Skeletal muscle satellite cell (primary cell): ENCODE measurements around the gene CHCHD10.

Source experiments
- H3K27me3 ChIP-seq: 2 replicates; pipeline ENCODE4 v1.7.0; 2013; ENCODE audit warnings: low read length; ENCODE audit not compliant: control insufficient read depth, insufficient read depth
- H3K36me3 ChIP-seq: 2 replicates; pipeline ENCODE4 v1.7.0; 2013; ENCODE audit warnings: mild to moderate bottlenecking, control low read depth, low read length; ENCODE audit not compliant: insufficient read depth
- H3K4me1 ChIP-seq: 2 replicates; pipeline ENCODE4 v1.7.0; 2013; ENCODE audit warnings: low read length; ENCODE audit not compliant: control insufficient read depth, insufficient read depth
- H3K4me2 ChIP-seq: 2 replicates; pipeline ENCODE4 v1.7.0; 2013; ENCODE audit warnings: mild to moderate bottlenecking, low read length
- H3K4me3 ChIP-seq: 2 replicates; pipeline ENCODE4 v1.7.0; 2013; ENCODE audit warnings: low read length
- H3K9ac ChIP-seq: 2 replicates; pipeline ENCODE4 v1.7.0; 2013; ENCODE audit warnings: mild to moderate bottlenecking, low read depth, low read length, moderate library complexity
- H3K9me3 ChIP-seq: replicated peaks from 2 replicates; pipeline ENCODE4 v1.7.0; 2013; ENCODE audit warnings: mild to moderate bottlenecking, control low read depth, low read length

CHCHD10 gene

GRCh38 chr22:23764899-23765881 lies 2.6 kb downstream of the CHCHD10 start:
- Histone ChIP-seq H3K9me3 (no peaks in the 10 kb centered on the region), H3K27me3 (no peaks in the 10 kb centered on the region), H3K36me3 (no peaks in the 10 kb centered on the region), H3K4me2 (no peak overlapping the region), H3K9ac (no peak overlapping the region), H3K4me3 (no peak overlapping the region), H3K4me1 (peaks cover 20% of the 10 kb centered on the region)

DNA sequence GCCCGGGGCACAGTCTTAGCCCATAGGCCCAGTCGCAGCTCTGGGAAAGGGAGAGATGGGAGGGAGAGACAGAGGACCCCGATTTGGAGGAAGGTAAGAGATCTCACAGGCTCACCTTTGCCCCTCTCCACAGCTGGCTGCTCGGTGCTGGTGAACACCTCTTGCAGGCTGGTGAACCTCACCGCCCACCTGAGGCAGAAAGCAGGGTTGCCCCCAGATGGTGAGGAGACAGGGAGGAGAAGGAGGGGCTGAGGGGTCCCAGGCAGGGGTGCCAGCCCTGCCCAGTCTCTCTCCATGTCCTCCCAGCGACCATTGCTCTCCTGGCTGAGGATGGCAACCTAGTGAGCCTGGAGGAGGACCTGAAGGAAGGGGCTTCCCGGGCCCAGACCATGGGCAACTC lies 3.8 kb downstream of the CHCHD10 start:
- H3K36me3 ChIP-seq, result no peaks in the 10 kb centered on the region
- H3K4me3 ChIP-seq, result no peak overlapping the region
- no peak overlapping the region for H3K9ac ChIP-seq
- H3K4me2 ChIP-seq, result no peak overlapping the region
- peaks cover 20% of the 10 kb centered on the region for H3K4me1 ChIP-seq
- H3K9me3 ChIP-seq, result no peaks in the 10 kb centered on the region
- no peaks in the 10 kb centered on the region for H3K27me3 ChIP-seq

- no peak overlapping the region for H3K4me3 ChIP-seq
- H3K9ac ChIP-seq, result no peak overlapping the region
- H3K4me1 ChIP-seq, result peaks cover 18% of the 10 kb centered on the region
These were observed 4.2 kb downstream of the CHCHD10 start for GRCh38 chr22:23763579-23763945.

GRCh38 chr22:23762842-23763578 lies 4.8 kb downstream of the CHCHD10 start, which contains the start of gene C22orf15:
C22orf15 (plus strand) TSS chr22:23762990; CDS start chr22:23763307, 317 bp downstream.
- Histone ChIP-seq H3K9me3 (no peaks in the 10 kb centered on the region), H3K36me3 (no peaks in the 10 kb centered on the region), H3K4me3 (no peak within 1 kb of the TSS), H3K9ac (no peak within 1 kb of the TSS), H3K4me1 (peaks cover 14% of the 10 kb centered on the region), H3K27me3 (no peaks in the 10 kb centered on the region), H3K4me2 (no peak within 1 kb of the TSS)

More at GRCh38 chr22:23763579-23763945, 4.2 kb downstream of the CHCHD10 start:
- Histone ChIP-seq H3K9me3 (no peaks in the 10 kb centered on the region), H3K27me3 (no peaks in the 10 kb centered on the region), H3K4me2 (no peak overlapping the region), H3K36me3 (no peaks in the 10 kb centered on the region)

DNA sequence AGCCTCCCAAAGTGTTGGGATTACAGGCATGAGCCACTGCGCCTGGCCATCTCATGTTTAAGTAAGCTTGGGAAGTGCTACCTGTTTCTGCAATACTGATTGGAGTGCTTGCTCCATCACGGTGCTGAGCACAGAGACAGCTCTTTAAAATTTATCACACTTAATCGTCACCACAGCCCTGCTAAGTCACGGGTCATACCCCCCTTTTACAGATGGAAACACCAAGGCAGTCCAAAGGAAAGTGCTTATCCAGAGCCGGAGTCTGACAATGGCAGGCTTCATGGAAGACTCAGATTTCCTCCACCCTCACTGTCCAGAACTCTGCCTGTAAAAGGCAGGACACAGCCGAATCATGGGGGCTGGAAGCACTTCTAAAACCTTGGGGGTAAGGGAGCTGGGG lies 7.7 kb downstream of the CHCHD10 start:
- Histone ChIP-seq H3K36me3 (no peaks in the 10 kb centered on the region), H3K4me1 (peaks cover 6% of the 10 kb centered on the region), H3K9ac (no peak overlapping the region), H3K4me2 (no peak overlapping the region), H3K9me3 (no peaks in the 10 kb centered on the region), H3K4me3 (no peak overlapping the region), H3K27me3 (no peaks in the 10 kb centered on the region)

DNA sequence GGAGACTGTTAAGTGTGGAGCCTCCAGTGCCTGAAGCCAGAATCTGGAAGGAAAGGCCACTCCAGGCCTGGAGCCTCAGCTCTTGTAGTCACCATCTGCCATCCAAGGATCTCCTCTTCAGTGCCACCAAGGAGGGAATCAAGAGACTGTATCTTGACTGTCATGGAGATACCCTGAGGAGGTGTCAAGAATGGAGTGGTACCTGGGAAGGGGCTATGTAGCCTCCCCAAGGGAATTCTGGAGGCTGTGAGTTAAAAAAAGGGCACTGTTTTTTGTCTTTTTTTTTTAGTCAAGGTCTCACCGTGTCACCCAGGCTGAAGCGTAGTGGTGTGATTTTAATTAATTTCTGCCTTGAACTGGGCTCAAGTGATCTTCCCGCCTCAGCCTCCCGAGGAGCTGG lies 8.2 kb downstream of the CHCHD10 start:
- Histone ChIP-seq H3K4me1 (peaks cover 6% of the 10 kb centered on the region), H3K36me3 (no peaks in the 10 kb centered on the region), H3K4me2 (no peak overlapping the region), H3K9ac (no peak overlapping the region), H3K4me3 (no peak overlapping the region), H3K9me3 (no peaks in the 10 kb centered on the region), H3K27me3 (no peaks in the 10 kb centered on the region)

GRCh38 chr22:23756891-23757290 lies 10.9 kb downstream of the CHCHD10 start:
- no peaks in the 10 kb centered on the region for H3K9me3 ChIP-seq
- no peaks in the 10 kb centered on the region for H3K27me3 ChIP-seq
- no peak overlapping the region for H3K4me3 ChIP-seq
- no peak overlapping the region for H3K4me2 ChIP-seq
- no peaks in the 10 kb centered on the region for H3K4me1 ChIP-seq
- no peak overlapping the region for H3K9ac ChIP-seq
- no peaks in the 10 kb centered on the region for H3K36me3 ChIP-seq

- Histone ChIP-seq H3K9ac (no peak overlapping the region), H3K4me3 (no peak overlapping the region), H3K4me2 (no peak overlapping the region), H3K36me3 (no peaks in the 10 kb centered on the region), H3K9me3 (no peaks in the 10 kb centered on the region), H3K4me1 (peaks cover 6% of the 10 kb centered on the region), H3K27me3 (no peaks in the 10 kb centered on the region)
These were observed 12.1 kb downstream of the CHCHD10 start for GRCh38 chr22:23755711-23756110.

DNA sequence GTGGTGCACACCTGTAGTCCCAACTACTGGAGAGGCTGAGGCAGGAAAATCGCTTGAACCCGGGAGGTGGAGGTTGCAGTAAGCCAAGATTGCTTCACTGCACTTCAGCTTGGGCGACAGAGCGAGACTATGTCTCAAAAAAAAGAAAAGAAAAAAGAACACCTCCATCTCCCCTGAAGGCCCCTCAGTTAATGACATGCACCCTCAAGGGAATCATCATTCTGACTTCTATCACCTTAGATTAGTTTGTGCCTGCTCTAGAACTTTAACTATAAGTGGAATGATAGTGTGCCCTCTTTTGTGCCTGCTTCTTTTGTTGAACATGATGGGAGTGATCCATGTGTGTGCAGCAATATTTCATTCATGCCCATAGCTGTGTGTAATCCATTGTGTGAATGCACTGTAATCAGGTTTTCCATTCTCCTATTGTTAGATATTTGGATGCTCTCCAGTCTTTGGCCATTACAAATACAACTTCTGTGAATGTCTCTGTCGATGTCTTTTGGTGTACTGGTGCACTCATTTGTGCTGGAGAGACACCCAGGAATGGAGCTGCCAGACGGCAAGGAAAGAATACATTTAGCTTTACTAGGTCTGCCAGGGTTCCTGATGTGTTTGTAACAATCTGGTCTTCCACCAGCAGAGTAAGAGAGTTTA lies 12.7 kb downstream of the CHCHD10 start:
- H3K9me3 ChIP-seq, result no peaks in the 10 kb centered on the region
- no peak overlapping the region for H3K4me2 ChIP-seq
- H3K9ac ChIP-seq, result no peak overlapping the region
- peaks cover 10% of the 10 kb centered on the region for H3K4me1 ChIP-seq
- H3K4me3 ChIP-seq, result no peak overlapping the region
- H3K27me3 ChIP-seq, result no peaks in the 10 kb centered on the region
- no peaks in the 10 kb centered on the region for H3K36me3 ChIP-seq

DNA sequence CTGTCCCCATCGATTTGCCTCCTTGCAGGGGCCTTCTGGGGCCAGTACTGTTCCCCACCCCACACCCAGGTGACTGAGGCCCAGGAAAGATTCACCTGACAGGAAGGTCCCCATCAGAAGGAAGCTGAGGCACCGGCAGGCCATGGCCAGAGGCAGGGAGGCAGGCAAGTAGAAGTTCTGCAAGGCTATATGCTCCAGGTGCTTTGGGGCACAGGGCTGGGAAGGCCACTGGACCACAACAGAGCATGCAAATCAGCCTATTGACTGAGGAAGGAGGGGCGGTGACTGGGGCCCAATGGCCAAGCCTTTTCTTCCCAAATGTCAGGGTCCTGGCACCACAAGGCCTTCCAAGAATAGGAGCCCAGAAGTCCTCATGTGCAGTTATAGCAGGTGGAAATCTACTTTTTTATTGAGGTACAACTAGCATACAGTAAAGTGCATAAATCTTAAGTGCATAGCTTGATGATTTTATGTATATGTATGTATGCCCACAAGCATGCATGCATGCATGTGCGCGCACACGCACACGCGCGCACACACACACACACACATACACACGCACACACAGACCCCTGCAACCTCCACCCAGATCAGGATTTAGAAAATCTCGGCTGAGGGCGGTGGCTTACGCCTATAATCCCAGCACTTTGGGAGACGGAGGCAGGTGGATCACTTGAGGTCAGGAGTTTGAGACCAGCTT lies 13.4 kb downstream of the CHCHD10 start, which contains the start of gene VPREB3:
Gene VPREB3 (minus strand): TSS at position 206 of the 700 bp plus-strand sequence. CDS start 62 bp downstream, at position 144.
- Histone ChIP-seq H3K4me3 (no peak within 1 kb of the TSS), H3K9ac (no peak within 1 kb of the TSS), H3K4me2 (no peak within 1 kb of the TSS), H3K27me3 (no peaks in the 10 kb centered on the region), H3K4me1 (peaks cover 15% of the 10 kb centered on the region), H3K9me3 (no peaks in the 10 kb centered on the region), H3K36me3 (no peaks in the 10 kb centered on the region)

GRCh38 chr22:23753385-23753784 lies 14.4 kb downstream of the CHCHD10 start:
- Histone ChIP-seq H3K4me3 (no peak overlapping the region), H3K4me1 (peaks cover 15% of the 10 kb centered on the region), H3K4me2 (no peak overlapping the region), H3K9me3 (no peaks in the 10 kb centered on the region), H3K9ac (no peak overlapping the region), H3K36me3 (no peaks in the 10 kb centered on the region), H3K27me3 (no peaks in the 10 kb centered on the region)
